ENCODE measurements around the gene USP37.
"Not testable (repeated sequence)": the region's sequence is repeated elsewhere in the genome, so short reads cannot be mapped to it uniquely, and the experiment has no call there.

The USP37 gene

DNA sequence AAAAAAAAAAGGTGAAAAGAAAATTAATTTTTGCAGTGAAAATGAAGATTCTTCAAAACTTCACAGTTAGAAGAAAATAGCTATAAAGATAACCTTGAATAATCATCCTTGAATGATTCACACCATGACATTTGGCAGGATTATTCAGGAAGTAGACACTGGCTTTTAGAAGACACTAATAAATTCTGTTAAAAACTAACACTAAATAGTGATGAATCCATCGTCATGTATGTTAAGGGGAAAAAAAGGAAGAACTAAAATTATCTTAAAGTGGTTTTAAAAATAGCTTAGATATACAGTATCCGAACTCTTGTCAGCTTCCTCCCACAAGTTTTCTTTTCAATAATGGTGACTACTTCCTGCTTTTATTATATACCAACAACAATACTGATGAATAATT lies 10.2 kb downstream of the USP37 start:
- no peak overlapping the region for H3K4me3 ChIP-seq (ENCODE audit: low read length)
- no peak for DNase-seq (ENCODE audit: low read depth, low spot score)

DNA sequence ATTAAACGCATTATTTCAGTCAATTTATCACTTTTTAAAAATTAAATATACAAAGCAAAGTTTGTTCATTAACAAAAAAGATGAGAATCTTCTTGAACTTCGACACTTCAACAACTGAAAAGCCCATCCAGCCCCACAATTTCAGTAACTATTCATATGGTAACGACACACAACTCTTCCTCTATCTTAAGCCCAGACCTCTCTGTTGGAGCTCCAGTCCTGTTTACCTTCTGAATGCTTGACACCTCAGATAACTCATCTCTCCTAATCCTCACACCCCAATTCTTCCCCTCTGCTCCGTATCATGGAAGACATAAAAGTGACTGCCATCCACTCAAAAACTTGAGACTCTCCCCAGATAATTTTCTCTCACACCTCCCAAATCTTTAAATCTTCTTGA lies 12.6 kb downstream of the USP37 start:
- no peak for DNase-seq (ENCODE audit: low read depth, low spot score)
- H3K4me3 ChIP-seq (ENCODE audit: low read length): no peak overlapping the region

DNA sequence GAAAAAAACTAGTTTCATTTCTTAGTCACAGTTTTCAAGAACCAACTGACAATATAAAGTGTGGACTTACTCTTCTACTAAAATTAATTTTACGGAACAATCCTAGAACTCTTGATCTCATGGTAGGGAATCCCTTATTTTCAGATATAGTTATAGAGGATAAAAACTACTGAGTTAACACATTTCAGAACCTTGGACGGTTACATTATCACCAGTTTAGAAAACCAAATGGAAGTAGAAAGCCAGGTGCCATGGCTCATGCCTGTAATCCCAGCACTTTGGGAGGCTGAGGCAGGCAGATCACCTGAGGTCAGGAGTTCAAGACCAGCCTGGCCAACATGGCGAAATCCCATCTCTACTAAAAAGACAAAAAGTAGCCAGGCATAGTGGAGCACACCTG lies 13.9 kb downstream of the USP37 start:
- DNase-seq (ENCODE audit: low read depth, low spot score); H3K4me3 ChIP-seq (ENCODE audit: low read length): not testable (repeated sequence)

DNA sequence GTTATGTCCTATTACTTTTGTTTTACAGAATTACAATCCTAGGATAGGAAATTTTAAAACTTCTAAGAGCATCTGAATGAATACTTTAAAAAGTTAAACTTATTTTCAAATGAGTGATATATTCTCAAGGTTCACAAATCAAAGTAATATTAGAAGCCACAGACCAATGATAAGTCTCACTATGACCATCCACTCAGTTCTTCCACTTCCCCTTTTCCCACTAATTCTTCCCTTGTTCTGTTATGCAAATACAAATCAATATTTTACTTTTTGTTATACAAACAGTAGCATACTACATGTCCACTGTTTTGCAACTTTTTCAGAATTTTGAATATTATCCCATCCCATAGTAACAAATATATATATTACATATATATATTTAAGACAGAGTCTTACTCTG lies 20.2 kb downstream of the USP37 start:
- no peak overlapping the region for H3K4me3 ChIP-seq (ENCODE audit: low read length)

DNA sequence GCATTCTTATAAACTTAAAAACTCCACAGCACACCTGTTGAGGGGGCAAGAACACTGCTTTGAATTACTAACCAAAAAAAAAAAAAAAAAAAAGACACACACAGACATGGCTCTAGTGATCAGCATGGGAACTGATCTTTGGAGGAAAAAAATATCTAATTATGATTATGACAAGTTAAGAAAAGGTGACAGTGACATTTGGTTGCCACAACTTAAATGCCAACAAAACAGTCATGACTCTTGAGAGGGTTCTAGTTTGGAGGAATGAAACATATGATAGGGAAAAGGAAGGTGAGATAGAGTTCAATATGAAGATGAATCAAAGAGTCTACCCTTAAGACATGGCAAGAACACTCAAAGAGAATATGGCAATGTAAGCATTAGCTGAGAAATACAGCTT lies 20.6 kb downstream of the USP37 start:
- DNase-seq (ENCODE audit: low read depth, low spot score): no peak
- no peak overlapping the region for H3K4me3 ChIP-seq (ENCODE audit: low read length)

More for the DNA sequence above, 20.2 kb downstream of the USP37 start:
- no peak for DNase-seq (ENCODE audit: low read depth, low spot score)

DNA sequence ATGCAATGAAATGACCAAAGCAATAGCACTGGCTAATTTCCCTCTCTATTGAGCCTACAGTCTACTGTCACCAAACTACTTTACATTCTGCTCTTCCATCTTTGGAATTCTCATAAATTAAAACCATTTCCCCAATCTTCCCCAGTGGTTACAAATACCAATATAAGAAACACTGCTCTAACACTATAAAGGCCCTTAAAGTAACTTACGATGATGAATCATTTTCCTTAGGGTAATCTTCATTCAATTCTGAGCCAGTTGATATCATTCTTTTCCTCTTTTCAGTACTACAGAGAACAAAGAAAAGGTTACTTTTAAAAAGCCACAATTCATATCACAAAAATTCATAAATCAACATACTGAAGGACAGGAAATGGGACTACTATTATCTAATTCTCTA lies 22.1 kb downstream of the USP37 start:
- no peak for DNase-seq (ENCODE audit: low read depth, low spot score)

DNA sequence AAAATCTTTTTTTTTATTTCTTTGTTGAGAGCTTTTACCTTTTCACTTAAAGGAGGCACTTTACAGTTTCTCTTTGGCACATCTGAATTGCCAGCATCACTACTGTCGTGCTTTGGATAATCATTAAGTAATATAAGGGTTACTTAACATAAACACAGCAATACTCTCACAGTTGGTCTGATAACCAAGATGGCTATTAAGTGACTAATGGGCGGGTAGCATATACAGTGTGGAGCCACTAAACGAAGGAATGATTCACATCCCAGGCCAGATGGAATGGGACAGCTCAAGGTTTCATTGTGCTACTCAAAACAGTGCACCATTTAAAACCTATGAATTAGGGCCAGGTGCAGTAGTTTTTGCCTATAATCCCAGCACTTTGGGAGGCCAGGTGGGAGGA lies 28.1 kb downstream of the USP37 start:
- no peak overlapping the region for H3K4me3 ChIP-seq (ENCODE audit: low read length)
- no peak for DNase-seq (ENCODE audit: low read depth, low spot score)

More for the DNA sequence above, 22.1 kb downstream of the USP37 start:
- H3K4me3 ChIP-seq (ENCODE audit: low read length): no peak overlapping the region

DNA sequence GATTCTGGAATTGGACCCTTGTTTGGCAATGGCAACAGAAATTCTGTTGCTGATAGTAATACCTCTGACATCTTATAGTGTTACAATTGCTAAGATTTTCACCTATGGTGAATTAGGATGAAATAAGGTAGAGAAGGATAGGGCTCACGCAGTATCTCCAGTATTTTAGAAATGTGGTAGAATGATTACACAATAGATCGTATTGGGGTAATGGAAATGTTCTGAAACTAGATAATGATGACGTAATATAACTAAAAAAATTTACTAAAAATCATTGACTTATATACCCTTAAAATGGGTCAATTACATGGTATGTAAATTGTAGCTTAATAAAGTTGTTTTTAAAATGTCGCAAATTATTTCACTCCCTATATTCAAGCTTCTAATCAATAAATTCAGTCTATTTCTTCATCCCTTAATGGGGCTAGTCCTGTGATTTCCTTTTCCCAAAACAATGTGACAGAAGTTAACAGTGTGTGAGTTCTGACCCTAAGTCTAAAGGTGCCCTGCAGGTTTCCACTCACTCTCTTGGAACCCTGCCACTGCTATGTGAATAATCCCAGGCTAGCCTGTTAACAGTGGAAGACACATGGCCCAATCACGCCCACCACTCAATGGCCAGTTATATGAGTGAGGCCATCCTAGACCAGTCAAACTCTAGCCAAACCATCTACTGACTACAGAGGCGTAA lies 31.2 kb downstream of the USP37 start:
- no peak overlapping the region for H3K4me3 ChIP-seq (ENCODE audit: low read length)
- DNase-seq (ENCODE audit: low read depth, low spot score): no peak

DNA sequence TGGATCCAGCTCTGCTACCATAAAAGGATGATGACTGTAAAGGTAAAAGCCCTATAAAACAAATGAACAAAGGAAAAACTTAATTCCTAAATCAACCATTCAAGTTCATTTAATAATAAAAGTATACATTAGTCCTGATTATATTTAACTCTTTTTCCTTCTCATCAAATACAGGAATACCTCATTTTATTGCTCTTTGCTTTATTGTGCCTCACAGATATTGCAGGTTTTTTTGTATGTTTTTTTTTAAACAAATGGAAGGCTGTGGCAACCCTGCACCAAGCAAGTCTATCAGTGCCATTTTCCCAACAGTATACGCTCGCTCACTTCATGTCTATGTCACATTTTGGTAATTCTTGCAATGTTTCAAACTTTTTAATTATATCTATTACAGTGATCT lies 38.2 kb downstream of the USP37 start:
- H3K4me3 ChIP-seq (ENCODE audit: low read length): no peak overlapping the region
- no peak for DNase-seq (ENCODE audit: low read depth, low spot score)

DNA sequence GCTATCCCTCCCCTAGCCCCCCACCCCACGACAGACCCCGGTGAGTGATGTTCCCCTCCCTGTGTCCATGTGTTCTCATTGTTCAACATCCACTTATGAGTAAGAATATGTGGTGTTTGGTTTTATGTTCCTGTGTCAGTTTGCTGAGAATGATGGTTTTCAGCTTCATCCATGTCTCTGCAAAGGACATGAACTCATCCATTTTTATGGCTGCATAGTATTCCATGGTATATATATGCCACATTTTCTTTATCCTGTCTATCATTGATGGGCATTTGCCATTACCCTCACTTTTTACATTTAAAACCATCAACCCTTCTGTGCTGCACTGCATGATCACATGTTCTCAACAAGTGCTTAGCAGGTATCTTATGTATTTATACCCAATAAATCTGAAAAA lies 39.7 kb downstream of the USP37 start:
- not testable (repeated sequence) for DNase-seq (ENCODE audit: low read depth, low spot score); H3K4me3 ChIP-seq (ENCODE audit: low read length)

DNA sequence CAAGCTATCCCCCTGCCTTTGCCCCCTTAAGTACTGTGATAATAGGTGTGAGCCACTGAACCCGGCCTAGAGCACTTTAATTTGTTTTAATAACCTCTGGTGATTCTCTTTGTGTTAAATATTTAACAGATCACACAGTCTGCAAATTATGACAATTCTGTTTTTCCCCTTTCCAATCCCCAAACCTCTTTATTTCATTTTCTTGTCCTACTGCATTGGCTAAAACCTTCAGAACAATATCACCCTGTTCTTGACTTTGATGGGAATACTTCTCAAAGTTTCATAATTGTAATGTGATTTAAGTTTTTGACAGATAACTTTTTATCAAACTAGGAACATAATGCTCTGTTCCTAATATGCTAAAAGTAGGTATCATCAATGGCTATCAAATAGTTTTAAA lies 44.5 kb downstream of the USP37 start:
- H3K4me3 ChIP-seq (ENCODE audit: low read length): no peak overlapping the region
- no peak for DNase-seq (ENCODE audit: low read depth, low spot score)

DNA sequence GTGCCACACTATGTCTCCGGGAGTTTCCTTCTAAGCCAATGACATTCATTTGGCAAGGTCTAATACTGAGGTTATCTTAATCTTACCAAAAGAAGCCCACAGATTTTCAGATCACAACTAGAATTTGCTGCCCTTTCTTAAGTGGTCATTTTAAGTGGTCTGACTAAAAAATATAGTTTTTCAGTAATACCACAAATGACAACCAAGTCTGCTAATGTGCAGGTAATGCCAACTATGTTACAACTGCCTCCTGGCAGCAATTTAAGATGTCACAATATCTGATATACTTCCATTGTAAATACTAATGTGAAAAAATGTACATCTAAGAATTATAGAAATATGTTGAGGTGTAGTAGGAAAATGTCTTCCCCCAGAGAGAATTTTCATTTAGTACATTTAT lies 49.3 kb downstream of the USP37 start:
- DNase-seq (ENCODE audit: low read depth, low spot score): no peak
- H3K4me3 ChIP-seq (ENCODE audit: low read length): no peak overlapping the region

DNA sequence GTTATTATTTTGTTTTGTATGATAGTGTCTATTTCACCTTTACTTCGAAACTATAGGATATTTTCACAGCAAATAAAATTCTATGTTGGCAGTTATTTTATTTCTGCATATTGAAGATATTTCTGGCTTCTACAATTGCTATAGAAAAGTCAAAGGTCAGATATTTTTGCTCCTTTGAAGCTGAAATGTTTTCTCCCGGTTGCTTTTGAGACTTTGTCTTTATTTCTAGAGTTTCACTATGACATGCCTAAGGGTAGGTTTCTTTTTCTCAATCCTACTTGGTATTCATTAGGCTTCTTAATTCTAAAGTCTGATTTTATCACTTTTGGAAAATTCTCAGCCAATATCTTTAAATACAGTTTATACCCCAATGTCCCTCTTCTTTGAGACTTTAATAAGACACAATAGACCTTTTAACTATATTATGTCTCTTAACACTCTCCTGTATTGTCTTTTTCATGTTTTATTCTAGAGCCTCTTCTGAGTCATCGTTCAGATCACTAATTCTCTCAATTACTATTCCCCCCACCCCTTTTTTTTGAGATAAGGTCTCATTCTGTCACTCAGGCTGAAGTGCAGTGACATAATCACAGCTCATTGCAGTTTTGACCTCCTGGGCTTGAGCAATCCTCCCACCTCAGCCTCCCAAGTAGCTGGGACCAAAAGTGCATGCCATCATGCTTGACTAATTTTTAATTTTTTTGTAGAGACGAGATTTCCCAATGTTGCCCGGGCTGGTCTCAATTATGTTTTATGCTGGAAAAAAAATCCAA lies 50.5 kb downstream of the USP37 start:
- DNase-seq (ENCODE audit: low read depth, low spot score): no peak
- no peak overlapping the region for H3K4me3 ChIP-seq (ENCODE audit: low read length)

DNA sequence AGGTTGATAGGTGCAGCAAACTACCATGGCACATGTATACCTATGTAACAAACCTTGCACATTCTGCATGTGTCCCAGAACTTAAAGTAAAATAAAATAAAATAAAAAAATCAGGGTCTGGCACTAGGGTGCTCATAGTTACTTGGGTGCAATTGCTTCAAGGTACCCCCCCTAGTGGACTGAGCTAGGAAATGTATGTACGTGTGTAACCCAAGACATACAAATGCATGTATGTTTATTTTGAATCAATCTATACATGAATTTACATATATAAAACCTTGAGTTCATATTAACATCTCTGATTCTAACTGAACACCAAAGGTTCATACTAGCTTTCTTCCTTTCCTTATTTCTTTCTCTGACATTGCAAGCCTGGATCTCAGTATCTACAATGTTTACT lies 51.5 kb downstream of the USP37 start:
- H3K4me3 ChIP-seq (ENCODE audit: low read length): no peak overlapping the region
- DNase-seq (ENCODE audit: low read depth, low spot score): peak; percentile 53

DNA sequence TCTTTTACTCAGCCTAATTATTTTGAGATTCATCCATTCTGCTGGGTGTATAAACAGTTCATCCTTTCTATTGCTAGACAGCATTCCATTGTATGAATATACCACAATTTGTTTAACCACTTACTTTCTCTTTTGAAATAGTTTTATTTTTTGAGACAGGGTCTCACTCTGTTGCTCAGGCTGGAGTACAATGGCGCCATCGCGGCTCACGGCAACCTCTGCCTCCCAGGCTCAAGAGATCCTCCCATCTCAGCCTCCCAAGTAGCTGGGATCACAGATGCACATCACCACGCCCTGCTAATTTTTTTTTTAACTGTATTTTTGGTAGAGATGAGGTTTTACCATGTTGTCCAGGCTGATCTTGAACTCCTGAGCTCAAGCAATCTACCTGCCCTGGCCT lies 54.5 kb downstream of the USP37 start:
- no peak for DNase-seq (ENCODE audit: low read depth, low spot score)
- no peak overlapping the region for H3K4me3 ChIP-seq (ENCODE audit: low read length)

DNA sequence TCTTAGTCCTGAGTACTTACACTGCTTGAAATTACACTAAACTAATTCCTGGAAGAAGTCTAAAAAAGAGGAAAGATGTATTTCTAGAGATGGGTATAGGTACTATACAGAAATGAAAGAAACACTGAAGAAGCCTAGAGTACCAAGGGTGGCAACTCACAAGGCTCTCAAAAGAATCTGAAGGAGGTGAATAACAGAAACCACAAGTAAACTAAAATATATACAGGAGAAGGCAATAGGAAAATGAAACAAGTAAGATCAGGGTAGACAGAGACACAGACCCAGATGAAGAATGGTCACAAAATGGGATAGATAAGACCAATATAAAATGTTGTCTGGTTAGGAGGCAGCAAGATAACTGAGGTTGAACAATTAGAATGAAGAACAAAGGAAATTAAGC lies 59.9 kb downstream of the USP37 start:
- no peak for DNase-seq (ENCODE audit: low read depth, low spot score)
- H3K4me3 ChIP-seq (ENCODE audit: low read length): no peak overlapping the region

DNA sequence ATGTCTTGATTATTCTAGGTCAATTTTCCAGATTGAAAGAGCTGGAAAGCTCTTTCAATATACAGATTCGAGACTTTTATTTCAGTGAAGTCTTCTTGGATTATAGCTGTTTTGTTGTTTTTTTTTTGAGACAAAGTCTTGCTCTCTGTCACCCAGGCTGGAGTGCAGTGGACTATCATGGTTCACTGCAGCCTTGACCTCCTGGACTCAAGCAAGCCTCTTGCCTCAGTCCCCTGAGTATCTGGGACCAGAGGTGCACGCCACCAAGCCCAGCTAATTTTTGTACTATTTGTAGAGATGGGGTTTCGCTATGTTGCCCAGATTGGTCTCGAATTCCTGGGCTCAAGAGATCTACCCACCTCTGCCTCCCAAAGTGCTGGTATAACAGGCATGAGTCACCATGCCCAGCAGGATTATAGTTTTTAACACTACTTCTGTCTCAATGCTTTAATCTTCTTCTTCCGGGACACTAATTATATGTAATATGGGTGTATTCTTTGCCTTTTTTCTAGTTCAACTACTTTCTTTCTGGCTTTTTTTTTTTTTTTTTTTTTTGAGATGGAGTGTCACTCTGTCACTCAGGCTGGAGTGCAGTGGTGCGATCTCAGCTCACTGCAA lies 62.3 kb downstream of the USP37 start:
- no peak overlapping the region for H3K4me3 ChIP-seq (ENCODE audit: low read length)
- no peak for DNase-seq (ENCODE audit: low read depth, low spot score)

DNA sequence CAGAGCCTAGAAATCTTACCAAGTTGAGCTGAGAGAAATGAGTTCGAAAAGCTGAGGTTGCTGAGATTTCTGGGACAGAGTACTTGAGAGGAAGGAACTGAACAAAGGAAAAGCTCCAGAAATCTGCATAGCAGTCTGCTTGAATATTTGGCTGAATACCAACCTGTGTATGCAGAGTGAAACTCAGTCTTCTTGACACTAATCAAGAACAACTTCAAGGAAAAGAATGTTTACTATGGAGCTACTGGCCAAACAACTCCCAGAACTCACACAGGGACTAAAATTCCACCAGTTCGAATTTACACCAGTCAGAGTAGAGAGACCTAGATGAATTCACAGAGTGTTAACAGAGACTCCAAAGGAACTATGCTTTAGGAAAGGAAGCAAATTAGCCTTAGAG lies 66.5 kb downstream of the USP37 start:
- no peak for DNase-seq (ENCODE audit: low read depth, low spot score)
- H3K4me3 ChIP-seq (ENCODE audit: low read length): no peak overlapping the region

DNA sequence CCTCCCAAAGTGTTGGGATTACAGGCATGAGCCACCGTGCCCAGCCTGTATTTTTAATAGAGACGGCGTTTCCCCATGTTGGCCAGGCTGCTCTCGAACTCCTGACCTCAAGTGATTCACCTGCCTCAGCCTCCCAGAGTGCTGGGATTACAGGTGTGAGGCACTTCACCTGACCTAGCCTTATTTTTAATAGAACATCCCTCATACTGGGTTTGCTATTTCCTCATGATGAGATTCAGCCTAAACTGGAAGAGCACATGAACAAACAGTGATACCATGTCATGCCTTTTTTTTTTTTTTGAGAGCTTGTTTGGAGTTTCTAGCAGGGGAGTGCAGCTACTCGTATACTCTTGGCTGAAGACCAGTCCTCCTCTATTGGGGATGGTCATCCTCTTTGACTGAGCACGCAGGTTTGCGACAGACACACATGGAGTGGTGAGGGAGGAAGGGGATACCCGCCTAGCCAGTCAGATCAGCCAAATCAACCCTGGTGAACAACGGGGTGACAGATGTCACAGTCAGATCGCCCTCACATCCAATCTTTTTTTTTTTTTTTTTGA lies 67.6 kb downstream of the USP37 start:
- no peak overlapping the region for H3K4me3 ChIP-seq (ENCODE audit: low read length)
- no peak for DNase-seq (ENCODE audit: low read depth, low spot score)

DNA sequence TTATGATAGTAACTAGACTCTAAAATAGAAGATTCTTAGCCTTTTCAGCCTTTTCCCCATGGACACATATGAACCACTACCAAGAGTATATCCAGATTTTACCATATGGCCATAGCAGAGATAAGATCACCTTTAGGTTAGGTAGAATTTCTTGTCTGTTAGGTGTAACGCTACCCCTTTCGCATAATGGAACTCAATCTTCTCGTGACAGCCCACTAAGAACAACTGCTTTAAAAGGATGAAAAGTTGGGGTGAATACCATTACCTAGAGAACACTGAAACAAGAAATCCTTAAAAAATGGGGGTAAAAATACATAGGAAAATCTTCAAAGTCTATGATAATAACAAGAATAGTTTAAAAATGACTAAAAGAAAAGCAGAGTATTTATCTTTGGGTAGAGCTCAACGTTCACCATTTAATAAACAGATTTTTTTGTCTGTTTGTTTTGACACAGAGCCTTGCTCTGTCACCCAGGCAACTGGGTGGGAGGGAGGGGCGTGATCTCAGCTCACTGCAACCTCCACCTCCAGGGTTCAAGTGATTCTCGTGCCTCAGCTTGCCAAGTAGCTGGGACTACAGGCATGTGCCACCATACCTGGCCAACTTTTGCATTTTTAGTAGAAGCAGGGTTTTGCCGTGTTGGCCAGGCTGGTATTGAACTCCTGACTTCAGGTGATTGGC lies 82.0 kb downstream of the USP37 start:
- no peak for DNase-seq (ENCODE audit: low read depth, low spot score)
- H3K4me3 ChIP-seq (ENCODE audit: low read length): no peak overlapping the region

All from Jurkat, Clone E6-1 (cell line).